Measurements from ENCODE around the gene DENND1B. TPM values are rescaled to one million over a fixed set of nuclear protein-coding genes. Genes with fewer than 3 reads are reported as not detected.

The DENND1B gene
- total and polyA plus RNA-seq, 2 donors: 2.6 to 50.8 TPM

DNA sequence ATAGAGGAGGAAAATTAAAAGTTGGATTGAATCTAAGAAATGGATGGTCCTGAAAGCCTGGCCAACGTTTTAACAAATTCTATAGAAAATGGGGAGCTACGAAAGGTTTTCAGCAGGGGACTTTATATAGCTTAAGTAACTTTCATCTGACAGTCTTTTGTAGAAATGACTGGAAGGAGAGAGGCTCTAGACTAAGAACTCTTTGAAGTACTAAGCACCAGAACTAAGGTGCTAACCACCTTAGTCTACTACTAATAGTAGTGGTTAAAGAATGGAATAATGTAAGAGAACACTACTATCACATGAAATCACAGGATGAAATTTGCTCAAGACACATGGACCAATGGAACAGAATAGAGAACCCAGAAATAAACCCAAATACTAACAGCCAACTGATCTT lies 126.1 kb downstream of the DENND1B start:
- H3K27ac ChIP-seq (ENCODE audit: low read depth): no peak overlapping the region
- H3K36me3 ChIP-seq (ENCODE audit: insufficient read depth): no peaks in the 10 kb centered on the region
- no peak for DNase-seq (ENCODE audit: extremely low spot score)
- H3K4me3 ChIP-seq (ENCODE audit: low read depth, low read length): no peak overlapping the region
- no peaks in the 10 kb centered on the region for H3K4me1 ChIP-seq (ENCODE audit: insufficient read depth)
- WGBS: 88% methylated on average over 2 of the region's 2 CpGs

DNA sequence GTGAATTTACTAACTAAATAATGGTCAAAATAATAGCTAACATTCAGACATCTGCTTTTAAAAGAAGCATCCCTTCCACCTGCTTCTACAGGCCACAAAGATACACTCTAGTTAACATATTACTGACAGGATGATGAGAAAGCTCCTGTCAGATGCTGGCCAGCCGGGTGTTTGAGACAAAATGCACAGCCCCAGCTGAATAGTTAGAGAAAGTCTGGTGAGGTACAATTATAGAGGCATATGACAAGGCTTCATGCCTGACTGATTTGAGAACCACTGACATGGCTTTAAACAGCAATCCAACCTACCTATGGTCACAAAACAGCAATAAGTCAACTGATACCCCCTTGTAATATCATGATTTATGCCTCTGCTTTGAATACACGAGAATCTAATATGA lies 137.0 kb downstream of the DENND1B start:
- no peak for DNase-seq (ENCODE audit: extremely low spot score)
- no peaks in the 10 kb centered on the region for H3K36me3 ChIP-seq (ENCODE audit: insufficient read depth)
- 85% methylated on average over 2 of the region's 2 CpGs for WGBS
- no peak overlapping the region for H3K27ac ChIP-seq (ENCODE audit: low read depth)
- H3K4me3 ChIP-seq (ENCODE audit: low read depth, low read length): no peak overlapping the region
- no peaks in the 10 kb centered on the region for H3K4me1 ChIP-seq (ENCODE audit: insufficient read depth)

- Histone ChIP-seq H3K36me3 (ENCODE audit: insufficient read depth) (peaks cover 2% of the 10 kb centered on the region), H3K4me3 (ENCODE audit: low read depth, low read length) (no peak overlapping the region), H3K27ac (ENCODE audit: low read depth) (no peak overlapping the region), H3K4me1 (ENCODE audit: insufficient read depth) (no peaks in the 10 kb centered on the region)
- WGBS: 82% methylated on average over 3 of the region's 3 CpGs
- DNase-seq (ENCODE audit: extremely low spot score): no peak
Measured at GRCh38 chr1:197637406-197637805, 137.9 kb downstream of the DENND1B start.

- Histone ChIP-seq H3K36me3 (ENCODE audit: insufficient read depth) (peaks cover 2% of the 10 kb centered on the region), H3K4me1 (ENCODE audit: insufficient read depth) (no peaks in the 10 kb centered on the region), H3K27ac (ENCODE audit: low read depth) (no peak overlapping the region), H3K4me3 (ENCODE audit: low read depth, low read length) (no peak overlapping the region)
- no peak for DNase-seq (ENCODE audit: extremely low spot score)
- 60% methylated on average over 2 of the region's 2 CpGs for WGBS
Measured at GRCh38 chr1:197633447-197634078, 141.7 kb downstream of the DENND1B start.

DNA sequence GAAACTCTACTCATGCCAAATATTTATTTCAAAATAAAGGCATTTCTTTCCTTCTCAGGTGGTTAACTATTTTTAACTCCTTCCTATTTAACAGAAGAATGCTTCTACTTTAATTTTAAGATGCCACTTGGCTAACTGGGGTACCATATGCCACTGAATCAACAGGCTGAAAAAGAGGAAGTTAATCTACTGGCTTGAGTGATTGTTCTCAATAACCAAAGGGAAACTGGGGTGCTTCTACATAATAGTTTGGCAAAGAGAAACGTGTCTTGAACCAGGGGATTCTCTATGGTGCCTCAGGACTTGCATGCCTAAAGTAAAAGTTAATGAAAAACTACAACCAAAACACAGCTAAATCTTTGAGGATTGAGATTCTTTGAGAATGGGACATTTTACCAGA lies 142.6 kb downstream of the DENND1B start:
- no peak for DNase-seq (ENCODE audit: extremely low spot score)
- Histone ChIP-seq H3K4me3 (ENCODE audit: low read depth, low read length) (no peak overlapping the region), H3K36me3 (ENCODE audit: insufficient read depth) (peaks cover 2% of the 10 kb centered on the region), H3K27ac (ENCODE audit: low read depth) (no peak overlapping the region), H3K4me1 (ENCODE audit: insufficient read depth) (no peaks in the 10 kb centered on the region)
- 79% methylated on average over 1 of the region's 1 CpG for WGBS

GRCh38 chr1:197632005-197632404 lies 143.3 kb downstream of the DENND1B start:
- H3K4me1 ChIP-seq (ENCODE audit: insufficient read depth): no peaks in the 10 kb centered on the region
- H3K36me3 ChIP-seq (ENCODE audit: insufficient read depth): peaks cover 2% of the 10 kb centered on the region
- H3K27ac ChIP-seq (ENCODE audit: low read depth): no peak overlapping the region
- no peak for DNase-seq (ENCODE audit: extremely low spot score)
- H3K4me3 ChIP-seq (ENCODE audit: low read depth, low read length): no peak overlapping the region

DNA sequence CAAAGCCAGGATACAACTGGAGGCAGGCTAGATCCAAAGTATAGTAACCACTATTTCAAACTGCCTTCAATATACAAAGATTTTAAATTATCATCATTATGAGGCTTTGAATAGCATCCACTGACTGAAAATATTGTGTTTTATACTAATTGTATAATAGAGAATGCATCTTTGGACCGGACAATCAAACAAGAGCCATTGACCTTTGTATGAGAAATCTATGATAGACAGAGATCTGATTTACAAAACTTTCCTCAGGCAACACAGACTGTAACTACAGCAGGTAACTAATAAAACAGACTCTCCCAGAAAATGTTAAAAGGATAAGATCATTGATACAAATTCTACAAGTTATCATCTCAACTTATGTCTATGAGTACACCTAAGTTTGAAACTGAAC lies 152.9 kb downstream of the DENND1B start:
- no peak for DNase-seq (ENCODE audit: extremely low spot score)
- Histone ChIP-seq H3K4me3 (ENCODE audit: low read depth, low read length) (no peak overlapping the region), H3K27ac (ENCODE audit: low read depth) (no peak overlapping the region), H3K36me3 (ENCODE audit: insufficient read depth) (no peaks in the 10 kb centered on the region), H3K4me1 (ENCODE audit: insufficient read depth) (no peaks in the 10 kb centered on the region)
- WGBS: 87% methylated on average over 1 of the region's 1 CpG

- H3K4me1 ChIP-seq (ENCODE audit: insufficient read depth): no peaks in the 10 kb centered on the region
Measured at GRCh38 chr1:197621761-197622160, 153.5 kb downstream of the DENND1B start.

GRCh38 chr1:197620714-197621163 lies 154.5 kb downstream of the DENND1B start:
- DNase-seq (ENCODE audit: extremely low spot score): no peak
- no peak overlapping the region for H3K27ac ChIP-seq (ENCODE audit: low read depth)

More at GRCh38 chr1:197621761-197622160, 153.5 kb downstream of the DENND1B start:
- Histone ChIP-seq H3K4me3 (ENCODE audit: low read depth, low read length) (no peak overlapping the region), H3K36me3 (ENCODE audit: insufficient read depth) (no peaks in the 10 kb centered on the region), H3K27ac (ENCODE audit: low read depth) (no peak overlapping the region)
- DNase-seq (ENCODE audit: extremely low spot score): no peak

GRCh38 chr1:197619008-197619640 lies 156.2 kb downstream of the DENND1B start:
- H3K4me3 ChIP-seq (ENCODE audit: low read depth, low read length): no peak overlapping the region
- H3K36me3 ChIP-seq (ENCODE audit: insufficient read depth): peaks cover 2% of the 10 kb centered on the region
- H3K4me1 ChIP-seq (ENCODE audit: insufficient read depth): no peaks in the 10 kb centered on the region
- H3K27ac ChIP-seq (ENCODE audit: low read depth): no peak overlapping the region
- 39% methylated on average over 2 of the region's 2 CpGs for WGBS
- no peak for DNase-seq (ENCODE audit: extremely low spot score)

More at GRCh38 chr1:197620714-197621163, 154.5 kb downstream of the DENND1B start:
- H3K4me1 ChIP-seq (ENCODE audit: insufficient read depth): no peaks in the 10 kb centered on the region
- 72% methylated on average over 5 of the region's 5 CpGs for WGBS
- H3K4me3 ChIP-seq (ENCODE audit: low read depth, low read length): no peak overlapping the region
- peaks cover 2% of the 10 kb centered on the region for H3K36me3 ChIP-seq (ENCODE audit: insufficient read depth)

- DNase-seq (ENCODE audit: extremely low spot score): no peak
- no peak overlapping the region for H3K4me3 ChIP-seq (ENCODE audit: low read depth, low read length)
- H3K36me3 ChIP-seq (ENCODE audit: insufficient read depth): peaks cover 2% of the 10 kb centered on the region
- no peak overlapping the region for H3K27ac ChIP-seq (ENCODE audit: low read depth)
- no peaks in the 10 kb centered on the region for H3K4me1 ChIP-seq (ENCODE audit: insufficient read depth)
- WGBS: 59% methylated on average over 3 of the region's 3 CpGs
Measured at GRCh38 chr1:197618061-197618460, 157.2 kb downstream of the DENND1B start.

GRCh38 chr1:197615693-197616011 lies 159.6 kb downstream of the DENND1B start:
- Histone ChIP-seq H3K4me1 (ENCODE audit: insufficient read depth) (no peaks in the 10 kb centered on the region), H3K27ac (ENCODE audit: low read depth) (no peak overlapping the region)
- WGBS: 82% methylated on average over 2 of the region's 2 CpGs

DNA sequence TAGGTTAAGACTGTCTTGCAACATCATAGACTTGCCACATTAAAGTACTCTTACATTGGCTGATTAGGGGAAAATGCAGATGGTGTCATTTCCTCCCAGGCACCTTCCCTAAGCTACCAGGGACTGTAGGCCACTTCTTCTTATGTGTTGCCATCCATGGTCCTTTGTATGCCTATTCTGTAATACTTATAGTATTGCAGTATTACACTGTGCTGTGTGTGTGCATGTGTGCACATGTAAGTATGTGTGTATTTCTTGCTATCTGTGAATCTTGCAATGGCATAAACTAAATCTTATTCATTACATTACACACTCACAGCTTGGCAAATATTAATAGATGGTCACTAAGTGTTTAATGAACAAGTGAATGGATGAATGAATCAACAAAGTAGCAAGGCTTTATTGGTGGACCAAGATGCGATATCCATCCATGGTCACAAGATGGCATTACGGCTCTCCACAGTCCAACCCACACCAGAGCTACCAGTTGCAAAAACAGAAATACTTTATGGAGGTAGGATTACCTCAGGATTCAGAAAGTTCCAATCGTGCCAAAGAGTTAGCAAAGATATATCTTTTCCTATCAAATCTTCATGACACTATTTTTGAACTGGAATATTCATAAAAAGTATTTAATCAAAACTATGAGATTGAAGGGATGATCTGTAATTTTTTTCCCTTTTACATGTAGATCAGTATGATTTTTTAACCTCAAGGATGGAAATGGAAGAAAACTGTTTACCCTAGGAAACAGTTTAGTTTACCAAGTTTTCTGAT lies 160.2 kb downstream of the DENND1B start:
- no peak for DNase-seq (ENCODE audit: extremely low spot score)
- Histone ChIP-seq H3K4me1 (ENCODE audit: insufficient read depth) (no peaks in the 10 kb centered on the region), H3K36me3 (ENCODE audit: insufficient read depth) (peaks cover 2% of the 10 kb centered on the region), H3K4me3 (ENCODE audit: low read depth, low read length) (no peak overlapping the region), H3K27ac (ENCODE audit: low read depth) (no peak overlapping the region)
- WGBS: 39% methylated on average over 3 of the region's 3 CpGs

More at GRCh38 chr1:197615693-197616011, 159.6 kb downstream of the DENND1B start:
- Histone ChIP-seq H3K36me3 (ENCODE audit: insufficient read depth) (peaks cover 2% of the 10 kb centered on the region), H3K4me3 (ENCODE audit: low read depth, low read length) (no peak overlapping the region)
- DNase-seq (ENCODE audit: extremely low spot score): no peak
